HT-29 (cell line): ENCODE measurements around the gene SDCCAG8. TPM values are rescaled to one million over a fixed set of nuclear protein-coding genes. Genes with fewer than 3 reads are reported as not detected.

Experiments used
- DNase-seq: peaks from one replicate; pipeline ENCODE4 v3.0.0-alpha.2; 2015; ENCODE audit warnings: low spot score
- small RNA-seq: library from RNA; depleted of rRNA; stranded (forward); fragments of <200 nt; gene quantifications from one replicate; pipeline ENCODE3, GENCODE V24; 2014
- total RNA-seq: library from RNA; depleted of rRNA; stranded (reverse); fragments of >200 nt; shearing (Covaris generic); gene quantifications from 2 replicates; pipeline ENCODE4 v1.2.3, GENCODE V29; 2014; rRNA removed

SDCCAG8 gene
- total RNA-seq, 1 experiment from 2014 or later = 9.7 TPM

- no peak for DNase-seq
Measured at GRCh38 chr1:243543501-243543900, 287.7 kb downstream of the SDCCAG8 start.

DNA sequence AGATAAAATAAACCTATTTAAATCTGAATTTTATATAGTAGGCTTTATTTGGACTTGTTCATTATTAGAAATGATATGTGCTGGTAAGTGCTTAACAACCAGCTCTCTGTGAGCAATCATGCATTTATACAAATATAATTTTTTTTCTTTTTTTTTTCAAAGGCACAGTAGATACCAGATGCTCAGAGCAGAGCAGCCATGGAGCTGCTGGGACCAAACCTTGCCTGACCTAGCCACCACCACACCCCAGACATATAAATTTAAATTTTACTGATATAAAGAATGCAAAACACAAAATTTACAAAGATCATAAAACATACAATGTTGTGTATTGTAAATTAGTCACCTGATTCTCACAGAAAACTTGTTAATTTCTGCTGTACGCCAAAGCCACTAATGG lies 290.6 kb downstream of the SDCCAG8 start:
- DNase-seq = no peak

GRCh38 chr1:243547891-243548290 lies 292.1 kb downstream of the SDCCAG8 start:
- no peak for DNase-seq

DNA sequence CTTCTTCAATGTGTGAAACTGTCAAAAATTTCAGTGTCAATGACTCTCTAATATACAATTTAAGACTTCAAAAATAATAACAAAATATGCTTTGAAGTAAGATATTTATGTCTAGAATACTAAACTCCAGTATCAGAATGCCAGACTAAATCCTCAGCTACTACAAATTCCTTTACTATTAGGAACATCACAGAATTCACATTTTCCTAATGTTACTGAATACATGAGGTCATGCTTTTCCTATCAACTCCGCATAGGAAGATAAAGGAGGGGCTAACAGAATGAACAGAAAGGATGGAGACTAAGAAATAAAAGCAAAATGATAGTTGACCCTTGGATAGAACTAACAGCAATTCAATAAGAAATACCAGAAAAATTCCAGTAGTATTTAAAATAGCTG lies 292.7 kb downstream of the SDCCAG8 start:
- no peak for DNase-seq

DNA sequence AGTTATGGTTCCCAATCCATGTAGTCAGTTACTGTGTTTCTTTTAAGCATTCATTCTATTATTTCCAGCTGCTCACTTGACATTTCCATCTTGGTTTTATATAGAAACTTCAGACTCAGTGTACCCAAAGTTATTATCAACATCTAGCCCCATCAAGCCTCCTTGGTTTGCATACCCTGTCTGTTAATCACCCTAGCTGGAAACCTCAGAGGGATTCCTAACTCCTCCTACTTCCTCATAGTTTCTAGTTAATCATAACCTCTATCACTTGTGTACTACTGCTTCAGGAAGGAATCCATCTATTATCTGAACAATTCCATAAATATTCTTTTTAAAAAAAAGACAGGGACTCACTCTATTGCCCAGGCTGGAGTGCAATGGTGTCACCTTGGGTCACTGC lies 293.3 kb downstream of the SDCCAG8 start:
- DNase-seq = peak; percentile 20

Small RNAs within 50 kb of the gene (small RNA-seq; reads per million reads assigned to genes)
- gene MIR4677 = 0.57 reads per million

Other genes with a start within 250 kb of the SDCCAG8 start
- 21.8 and 22.2 TPM in 2 replicates for gene CEP170, start 760 bp upstream of the SDCCAG8 start, total RNA-seq